ENCODE measurements around the gene PPIE. TPM values are rescaled to one million over a fixed set of nuclear protein-coding genes. Genes with fewer than 3 reads are reported as not detected.
"Not testable (repeated sequence)": the region's sequence is repeated elsewhere in the genome, so short reads cannot be mapped to it uniquely, and the experiment has no call there.

PPIE gene
- total and polyA plus RNA-seq, 10 donors, result 32.1 to 53.2 (median 41.1) TPM

DNA sequence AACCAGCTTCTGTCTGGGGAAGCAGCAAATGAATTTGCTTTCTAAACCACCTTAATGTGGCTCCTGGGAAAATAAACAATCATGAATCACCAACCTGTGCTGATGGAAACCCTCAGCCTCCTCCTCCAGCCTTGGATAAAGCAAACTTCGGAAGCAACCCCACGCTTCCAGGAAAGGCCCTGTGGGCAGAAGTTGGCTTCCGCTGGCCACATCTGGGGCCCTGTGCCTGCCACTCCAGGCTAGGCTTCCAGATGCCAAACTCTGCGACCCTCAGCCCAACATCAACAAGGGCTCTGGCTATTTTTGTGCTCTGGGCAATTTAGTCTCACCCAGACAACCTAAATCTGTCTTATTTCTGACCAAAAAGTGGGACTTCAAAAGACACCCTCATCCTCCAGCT is 38.6 kb downstream of the PPIE start:
- peaks cover 0 to 4% (median 2%) of the 10 kb centered on the region in 6 donors for H3K4me1 ChIP-seq
- no peak overlapping the region for H3K4me3 ChIP-seq
- no peaks in the 10 kb centered on the region for H3K9me3 ChIP-seq
- H3K27ac ChIP-seq, result peak overlapping the region in 1 of 8 donors; percentile 55
- 83 to 89% (median 88%) methylated on average over 3 to 4 of the region's 4 CpGs for WGBS, 5 donors
- intact Hi-C loops (cut with DNase I; ENCODE audit: low total_unique reads), result no loop called here
- TF ChIP-seq POLR2AphosphoS5 (IDR thresholded peaks at IDR 0.05) (no peak), POLR2A (IDR thresholded peaks at IDR 0.05) (no peak)
- TF ChIP-seq, protein P1, sequence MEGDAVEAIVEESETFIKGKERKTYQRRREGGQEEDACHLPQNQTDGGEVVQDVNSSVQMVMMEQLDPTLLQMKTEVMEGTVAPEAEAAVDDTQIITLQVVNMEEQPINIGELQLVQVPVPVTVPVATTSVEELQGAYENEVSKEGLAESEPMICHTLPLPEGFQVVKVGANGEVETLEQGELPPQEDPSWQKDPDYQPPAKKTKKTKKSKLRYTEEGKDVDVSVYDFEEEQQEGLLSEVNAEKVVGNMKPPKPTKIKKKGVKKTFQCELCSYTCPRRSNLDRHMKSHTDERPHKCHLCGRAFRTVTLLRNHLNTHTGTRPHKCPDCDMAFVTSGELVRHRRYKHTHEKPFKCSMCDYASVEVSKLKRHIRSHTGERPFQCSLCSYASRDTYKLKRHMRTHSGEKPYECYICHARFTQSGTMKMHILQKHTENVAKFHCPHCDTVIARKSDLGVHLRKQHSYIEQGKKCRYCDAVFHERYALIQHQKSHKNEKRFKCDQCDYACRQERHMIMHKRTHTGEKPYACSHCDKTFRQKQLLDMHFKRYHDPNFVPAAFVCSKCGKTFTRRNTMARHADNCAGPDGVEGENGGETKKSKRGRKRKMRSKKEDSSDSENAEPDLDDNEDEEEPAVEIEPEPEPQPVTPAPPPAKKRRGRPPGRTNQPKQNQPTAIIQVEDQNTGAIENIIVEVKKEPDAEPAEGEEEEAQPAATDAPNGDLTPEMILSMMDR (IDR thresholded peaks at IDR 0.05 in 8 of 11, conservative IDR thresholded peaks at IDR 0.05 in 3 of 11), result no peak
- H3K36me3 ChIP-seq, result no peaks in the 10 kb centered on the region
- no peaks in the 10 kb centered on the region for H3K27me3 ChIP-seq (replicated peaks in 1 of 7)
- DNase-seq, result no peak

GRCh38 chr1:39777896-39778295 is 39.2 kb downstream of the PPIE start:
- WGBS, 5 donors, result 92 to 99% (median 96%) methylated on average over 4 to 17 of the region's 17 CpGs
- H3K4me3 ChIP-seq; DNase-seq; H3K4me1 ChIP-seq; H3K27ac ChIP-seq; intact Hi-C loops (cut with DNase I; ENCODE audit: low total_unique reads); H3K27me3 ChIP-seq (replicated peaks in 1 of 7); H3K9me3 ChIP-seq; H3K36me3 ChIP-seq: not testable (repeated sequence)

DNA sequence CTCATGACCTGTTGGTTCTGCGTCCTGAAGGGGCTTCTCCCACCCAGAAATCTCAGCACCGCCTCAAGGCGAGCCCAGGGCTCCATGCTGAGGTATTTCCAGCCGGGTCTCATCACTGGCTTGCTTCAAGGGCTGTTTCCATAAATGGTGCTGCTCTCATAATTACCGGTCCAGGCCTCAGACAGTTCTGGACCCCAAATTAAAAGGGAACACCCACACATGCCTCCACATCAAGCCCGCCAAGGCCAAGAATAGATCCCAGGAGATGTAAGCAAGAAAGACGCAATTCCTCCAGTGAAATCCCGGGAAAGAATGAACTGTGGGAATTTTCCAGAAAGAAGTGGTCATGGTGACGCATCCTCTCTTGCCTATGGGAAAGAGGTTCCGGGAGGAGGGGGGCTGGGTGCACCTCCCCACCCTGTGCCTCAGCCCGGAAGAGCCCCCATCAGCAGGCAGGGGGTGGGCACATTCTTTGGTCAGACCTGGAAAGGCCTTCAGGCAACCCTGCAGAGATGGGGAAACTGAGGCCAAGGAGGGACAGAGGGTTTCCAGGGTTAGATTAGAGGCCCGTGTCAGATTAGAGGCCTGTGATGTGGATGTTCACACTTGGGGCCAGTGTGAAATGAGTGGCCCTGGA is 39.9 kb downstream of the PPIE start:
- intact Hi-C loops (cut with DNase I; ENCODE audit: low total_unique reads); H3K27me3 ChIP-seq (replicated peaks in 1 of 7): not testable (repeated sequence)
- 85 to 92% (median 87%) methylated on average over 8 to 12 of the region's 12 CpGs for WGBS, 5 donors

DNA sequence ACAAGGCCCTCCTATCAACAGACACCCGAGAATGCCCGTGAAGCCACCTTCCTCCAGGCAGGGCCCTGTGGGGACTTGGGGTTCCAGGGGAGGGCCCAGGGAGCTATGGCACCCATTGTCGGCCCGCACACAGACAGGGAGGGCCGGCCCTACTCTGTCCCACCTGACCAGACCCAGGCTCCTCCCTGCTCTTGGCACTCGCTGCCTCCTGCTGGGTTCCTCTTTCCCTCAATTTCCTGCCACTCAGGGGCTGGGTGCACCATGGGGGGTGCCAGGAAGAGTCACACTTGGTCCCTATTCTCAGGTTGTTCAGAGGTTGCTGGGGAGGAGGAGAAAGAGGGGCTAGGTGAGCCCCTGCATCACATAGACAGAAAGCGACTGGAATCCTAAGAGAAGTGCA is 40.5 kb downstream of the PPIE start:
- no peaks in the 10 kb centered on the region for H3K36me3 ChIP-seq
- no peak overlapping the region for H3K4me3 ChIP-seq
- no peaks in the 10 kb centered on the region for H3K9me3 ChIP-seq
- H3K27me3 ChIP-seq (replicated peaks in 1 of 7), result no peaks in the 10 kb centered on the region
- intact Hi-C loops (cut with DNase I; ENCODE audit: low total_unique reads), result no loop called here
- H3K27ac ChIP-seq, result no peak overlapping the region
- WGBS, 5 donors, result 66 to 80% (median 74%) methylated on average over 2 to 7 of the region's 7 CpGs
- no peak for TF ChIP-seq POLR2A (IDR thresholded peaks at IDR 0.05)
- peaks cover 0 to 4% (median 2%) of the 10 kb centered on the region in 6 donors for H3K4me1 ChIP-seq
- DNase-seq, result no peak

More for the DNA sequence above, 39.9 kb downstream of the PPIE start:
- not testable (repeated sequence) for H3K36me3 ChIP-seq, DNase-seq, H3K9me3 ChIP-seq, H3K27ac ChIP-seq, H3K4me3 ChIP-seq, H3K4me1 ChIP-seq

DNA sequence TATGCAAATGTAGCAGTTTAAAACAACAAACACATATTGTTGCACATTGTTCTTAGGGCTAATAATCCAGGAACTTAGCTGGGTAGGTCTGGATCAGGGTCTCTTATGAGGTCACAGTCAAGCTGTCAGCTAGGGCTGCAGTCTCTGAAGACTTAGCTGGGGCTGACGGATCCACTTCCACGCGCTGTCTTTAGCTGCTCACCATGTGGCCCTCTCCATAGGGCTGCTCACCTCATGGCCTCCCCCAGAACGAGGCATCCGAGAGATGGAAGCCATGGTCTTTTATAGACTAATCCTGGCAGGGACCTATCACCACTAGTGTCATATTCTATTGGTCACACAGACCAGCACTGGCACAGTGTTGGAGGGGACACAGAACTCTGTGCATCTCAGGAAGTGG is 41.1 kb downstream of the PPIE start:
- intact Hi-C loops (cut with DNase I; ENCODE audit: low total_unique reads), result no loop called here
- WGBS, 5 donors, result 86 to 94% (median 89%) methylated on average over 5 of the region's 5 CpGs
- H3K27me3 ChIP-seq (replicated peaks in 1 of 7), result no peaks in the 10 kb centered on the region
- no peak for DNase-seq
- no peaks in the 10 kb centered on the region for H3K9me3 ChIP-seq
- no peaks in the 10 kb centered on the region for H3K36me3 ChIP-seq
- no peak overlapping the region for H3K4me3 ChIP-seq
- no peak overlapping the region for H3K27ac ChIP-seq
- TF ChIP-seq POLR2AphosphoS5 (IDR thresholded peaks at IDR 0.05) (no peak), POLR2A (IDR thresholded peaks at IDR 0.05) (no peak)
- TF ChIP-seq, protein P1 (IDR thresholded peaks at IDR 0.05 in 8 of 11, conservative IDR thresholded peaks at IDR 0.05 in 3 of 11), result no peak
- peaks cover 0 to 4% (median 2%) of the 10 kb centered on the region in 6 donors for H3K4me1 ChIP-seq

- H3K27ac ChIP-seq, result no peak overlapping the region
- no peak for DNase-seq
- TF ChIP-seq POLR2AphosphoS5 (IDR thresholded peaks at IDR 0.05) (no peak), POLR2A (IDR thresholded peaks at IDR 0.05) (no peak)
- TF ChIP-seq, protein P1 (IDR thresholded peaks at IDR 0.05 in 8 of 11, conservative IDR thresholded peaks at IDR 0.05 in 3 of 11), result no peak
- H3K9me3 ChIP-seq, result no peaks in the 10 kb centered on the region
- H3K27me3 ChIP-seq (replicated peaks in 1 of 7), result peaks cover 0 to 4% (median 0%) of the 10 kb centered on the region in 7 donors
- intact Hi-C loops (cut with DNase I; ENCODE audit: low total_unique reads), result no loop called here
- no peaks in the 10 kb centered on the region for H3K36me3 ChIP-seq
- WGBS, 5 donors, result 81 to 92% (median 89%) methylated on average over 2 of the region's 2 CpGs
- H3K4me1 ChIP-seq, result no peaks in the 10 kb centered on the region
- H3K4me3 ChIP-seq, result no peak overlapping the region
Measured at GRCh38 chr1:39781349-39781715, 42.6 kb downstream of the PPIE start.

Data from spleen (tissue), 11 donors.